HL-60 (cell line): ENCODE results near the gene UBE2D3.

Source experiments
- REST ChIP-seq: IDR thresholded peaks from 2 replicates; pipeline ENCODE4 v1.6.1; 2012; ENCODE audit warnings: low read depth; ENCODE audit not compliant: insufficient replicate concordance
- TF ChIP-seq, protein P1 (sequence below): IDR thresholded peaks from one replicate; pipeline ENCODE4 v1.5.1; 2011; ENCODE audit warnings: low read length, control low read depth, inconsistent platforms; ENCODE audit not compliant: insufficient read depth

- TF ChIP-seq, protein P1, sequence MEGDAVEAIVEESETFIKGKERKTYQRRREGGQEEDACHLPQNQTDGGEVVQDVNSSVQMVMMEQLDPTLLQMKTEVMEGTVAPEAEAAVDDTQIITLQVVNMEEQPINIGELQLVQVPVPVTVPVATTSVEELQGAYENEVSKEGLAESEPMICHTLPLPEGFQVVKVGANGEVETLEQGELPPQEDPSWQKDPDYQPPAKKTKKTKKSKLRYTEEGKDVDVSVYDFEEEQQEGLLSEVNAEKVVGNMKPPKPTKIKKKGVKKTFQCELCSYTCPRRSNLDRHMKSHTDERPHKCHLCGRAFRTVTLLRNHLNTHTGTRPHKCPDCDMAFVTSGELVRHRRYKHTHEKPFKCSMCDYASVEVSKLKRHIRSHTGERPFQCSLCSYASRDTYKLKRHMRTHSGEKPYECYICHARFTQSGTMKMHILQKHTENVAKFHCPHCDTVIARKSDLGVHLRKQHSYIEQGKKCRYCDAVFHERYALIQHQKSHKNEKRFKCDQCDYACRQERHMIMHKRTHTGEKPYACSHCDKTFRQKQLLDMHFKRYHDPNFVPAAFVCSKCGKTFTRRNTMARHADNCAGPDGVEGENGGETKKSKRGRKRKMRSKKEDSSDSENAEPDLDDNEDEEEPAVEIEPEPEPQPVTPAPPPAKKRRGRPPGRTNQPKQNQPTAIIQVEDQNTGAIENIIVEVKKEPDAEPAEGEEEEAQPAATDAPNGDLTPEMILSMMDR, result no peak
- no peak for TF ChIP-seq REST
These were observed 31.6 kb upstream of the UBE2D3 start for GRCh38 chr4:102858828-102859464.
